Mammary epithelial cell (primary cell): ENCODE measurements around the gene LIPC.

Source experiments
- EZH2 ChIP-seq: IDR thresholded peaks from 2 replicates; pipeline ENCODE4 v1.6.1; 2012; ENCODE audit warnings: low read length, inconsistent platforms, borderline replicate concordance
- TF ChIP-seq, protein P1 (sequence below), 2 donors: IDR thresholded peaks in 1 of 2; conservative IDR thresholded peaks in 1 of 2; 2 replicates each; pipeline ENCODE4 v1.5.1; 2011 to 2012; ENCODE audit warnings: inconsistent platforms in 2 of 2, low read length in 2 of 2, mild to moderate bottlenecking in 2 of 2, control low read depth in 1 of 2, low read depth in 1 of 2; ENCODE audit not compliant: insufficient read depth in 1 of 2; ENCODE audit errors: extremely low read depth in 1 of 2

DNA sequence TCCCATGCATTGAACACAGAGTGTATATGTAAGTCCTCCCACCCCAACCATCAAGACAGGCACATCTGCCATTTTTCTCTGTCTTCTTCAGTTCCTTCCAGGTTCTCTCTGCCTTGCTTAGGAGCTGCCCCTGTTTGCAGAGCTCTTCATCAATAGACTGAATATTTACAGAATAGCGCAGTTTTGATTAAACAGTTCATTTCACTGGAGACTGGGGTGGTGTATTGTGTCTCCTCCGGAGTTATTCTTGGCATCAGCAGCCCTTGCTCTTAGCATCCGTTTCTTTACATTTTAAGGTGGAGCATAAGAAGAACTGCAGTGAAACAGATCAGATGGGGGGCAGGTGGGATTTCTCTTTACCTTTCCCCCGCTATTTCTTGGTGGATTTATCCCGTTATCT lies 87.7 kb downstream of the LIPC start:
- TF ChIP-seq, protein P1, sequence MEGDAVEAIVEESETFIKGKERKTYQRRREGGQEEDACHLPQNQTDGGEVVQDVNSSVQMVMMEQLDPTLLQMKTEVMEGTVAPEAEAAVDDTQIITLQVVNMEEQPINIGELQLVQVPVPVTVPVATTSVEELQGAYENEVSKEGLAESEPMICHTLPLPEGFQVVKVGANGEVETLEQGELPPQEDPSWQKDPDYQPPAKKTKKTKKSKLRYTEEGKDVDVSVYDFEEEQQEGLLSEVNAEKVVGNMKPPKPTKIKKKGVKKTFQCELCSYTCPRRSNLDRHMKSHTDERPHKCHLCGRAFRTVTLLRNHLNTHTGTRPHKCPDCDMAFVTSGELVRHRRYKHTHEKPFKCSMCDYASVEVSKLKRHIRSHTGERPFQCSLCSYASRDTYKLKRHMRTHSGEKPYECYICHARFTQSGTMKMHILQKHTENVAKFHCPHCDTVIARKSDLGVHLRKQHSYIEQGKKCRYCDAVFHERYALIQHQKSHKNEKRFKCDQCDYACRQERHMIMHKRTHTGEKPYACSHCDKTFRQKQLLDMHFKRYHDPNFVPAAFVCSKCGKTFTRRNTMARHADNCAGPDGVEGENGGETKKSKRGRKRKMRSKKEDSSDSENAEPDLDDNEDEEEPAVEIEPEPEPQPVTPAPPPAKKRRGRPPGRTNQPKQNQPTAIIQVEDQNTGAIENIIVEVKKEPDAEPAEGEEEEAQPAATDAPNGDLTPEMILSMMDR (conservative IDR thresholded peaks at IDR 0.05 in 1 of 2, IDR thresholded peaks at IDR 0.05 in 1 of 2; ENCODE audit: extremely low read depth in 1 of 2, insufficient read depth in 1 of 2, low read depth in 1 of 2, low read length in 2 of 2): no peak
- TF ChIP-seq EZH2: no peak
